Hepatocyte (in vitro differentiated cells): ENCODE data around the gene CEACAM16.

Experiments
- EZH2 ChIP-seq: fragments of 200-600 bp; sonication (generic); IDR thresholded peaks from 2 replicates; pipeline ENCODE4 v1.6.1; 2016; ENCODE audit warnings: antibody characterized with exemption, mild to moderate bottlenecking, borderline replicate concordance
- EZH2phosphoT487 ChIP-seq: fragments of 200-600 bp; sonication (generic); IDR thresholded peaks from one replicate; pipeline ENCODE4 v1.6.1; 2018; ENCODE audit warnings: antibody characterized with exemption, mild to moderate bottlenecking, low read depth, moderate library complexity; ENCODE audit not compliant: unreplicated experiment, severe bottlenecking
- TF ChIP-seq, protein P1 (sequence below): fragments of 200-600 bp; sonication (generic); IDR thresholded peaks from 2 replicates; pipeline ENCODE4 v1.5.1; 2016; ENCODE audit warnings: antibody characterized with exemption, mild to moderate bottlenecking; ENCODE audit not compliant: poor library complexity

DNA sequence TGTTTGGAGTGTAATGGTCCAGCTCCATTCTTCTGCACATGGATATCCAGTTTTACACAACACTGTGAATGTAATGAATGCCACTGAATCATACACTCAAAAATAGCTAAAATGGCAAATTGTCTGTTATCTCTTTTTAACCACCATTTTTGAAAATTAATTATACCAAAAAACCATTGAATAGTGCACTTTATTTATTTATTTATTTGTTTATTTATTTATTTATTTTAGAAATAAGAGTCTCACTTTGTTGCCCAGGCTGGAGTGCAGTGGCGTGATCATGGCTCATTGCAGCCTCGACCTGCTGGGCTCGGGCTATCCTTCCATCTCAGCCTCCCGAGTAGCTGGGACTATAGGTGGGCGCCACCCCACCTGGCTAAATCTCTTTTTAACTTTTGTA is 35.0 kb upstream of the CEACAM16 start:
- TF ChIP-seq, protein P1, sequence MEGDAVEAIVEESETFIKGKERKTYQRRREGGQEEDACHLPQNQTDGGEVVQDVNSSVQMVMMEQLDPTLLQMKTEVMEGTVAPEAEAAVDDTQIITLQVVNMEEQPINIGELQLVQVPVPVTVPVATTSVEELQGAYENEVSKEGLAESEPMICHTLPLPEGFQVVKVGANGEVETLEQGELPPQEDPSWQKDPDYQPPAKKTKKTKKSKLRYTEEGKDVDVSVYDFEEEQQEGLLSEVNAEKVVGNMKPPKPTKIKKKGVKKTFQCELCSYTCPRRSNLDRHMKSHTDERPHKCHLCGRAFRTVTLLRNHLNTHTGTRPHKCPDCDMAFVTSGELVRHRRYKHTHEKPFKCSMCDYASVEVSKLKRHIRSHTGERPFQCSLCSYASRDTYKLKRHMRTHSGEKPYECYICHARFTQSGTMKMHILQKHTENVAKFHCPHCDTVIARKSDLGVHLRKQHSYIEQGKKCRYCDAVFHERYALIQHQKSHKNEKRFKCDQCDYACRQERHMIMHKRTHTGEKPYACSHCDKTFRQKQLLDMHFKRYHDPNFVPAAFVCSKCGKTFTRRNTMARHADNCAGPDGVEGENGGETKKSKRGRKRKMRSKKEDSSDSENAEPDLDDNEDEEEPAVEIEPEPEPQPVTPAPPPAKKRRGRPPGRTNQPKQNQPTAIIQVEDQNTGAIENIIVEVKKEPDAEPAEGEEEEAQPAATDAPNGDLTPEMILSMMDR: no peak
- TF ChIP-seq EZH2phosphoT487: no peak
- no peak for TF ChIP-seq EZH2
